HG03097 (cell line): ENCODE data around the gene HPGD.

Experiments
- ATAC-seq: cut with Tn5 transposase; IDR thresholded peaks from one replicate; pipeline ENCODE4 v1.9.1; 2021; ENCODE audit not compliant: unreplicated experiment, low FRiP score

HPGD gene

GRCh38 chr4:174479140-174479539, 43.1 kb downstream of the HPGD start:
- ATAC-seq, result no peak

GRCh38 chr4:174475528-174475927, 46.8 kb downstream of the HPGD start:
- no peak for ATAC-seq

- ATAC-seq, result no peak
Measured at GRCh38 chr4:174474457-174475075, 47.7 kb downstream of the HPGD start.

GRCh38 chr4:174467107-174467506, 55.2 kb downstream of the HPGD start:
- ATAC-seq, result no peak

GRCh38 chr4:174464949-174465348, 57.3 kb downstream of the HPGD start:
- no peak for ATAC-seq

GRCh38 chr4:174461466-174462106, 60.7 kb downstream of the HPGD start:
- no peak for ATAC-seq

GRCh38 chr4:174460684-174461083, 61.6 kb downstream of the HPGD start:
- ATAC-seq, result no peak

- no peak for ATAC-seq
Measured at GRCh38 chr4:174457468-174457867, 64.8 kb downstream of the HPGD start.

GRCh38 chr4:174454815-174455473, 67.3 kb downstream of the HPGD start:
- no peak for ATAC-seq

GRCh38 chr4:174451718-174452296, 70.5 kb downstream of the HPGD start:
- no peak for ATAC-seq

- no peak for ATAC-seq
Measured at GRCh38 chr4:174450786-174451125, 71.5 kb downstream of the HPGD start.

- no peak for ATAC-seq
Measured at GRCh38 chr4:174449944-174450785, 72.1 kb downstream of the HPGD start.

GRCh38 chr4:174449152-174449551, 73.1 kb downstream of the HPGD start:
- ATAC-seq, result no peak

GRCh38 chr4:174444390-174444789, 77.9 kb downstream of the HPGD start:
- ATAC-seq, result no peak
